NCI-H2029 (cell line): ENCODE measurements around the gene GOLGA2.

Source experiments
- DNase-seq: peaks from one replicate; lab custom pipeline; 2025; lab: John Stamatoyannopoulos, UW

The GOLGA2 gene

GRCh38 chr9:128257907-128258306, 17.9 kb downstream of the GOLGA2 start:
- no peak for DNase-seq

- no peak for DNase-seq
Observed at GRCh38 chr9:128257086-128257825, 18.6 kb downstream of the GOLGA2 start.

GRCh38 chr9:128254855-128255759, 20.7 kb downstream of the GOLGA2 start:
- DNase-seq, result peak; percentile 9

GRCh38 chr9:128254362-128254761, 21.4 kb downstream of the GOLGA2 start:
- DNase-seq, result no peak

- DNase-seq, result no peak
Observed at GRCh38 chr9:128253991-128254346, 21.8 kb downstream of the GOLGA2 start.

- no peak for DNase-seq
Observed at GRCh38 chr9:128253140-128253990, 22.4 kb downstream of the GOLGA2 start.

GRCh38 chr9:128252317-128253139, 23.3 kb downstream of the GOLGA2 start:
- DNase-seq, result no peak

- no peak for DNase-seq
Observed at GRCh38 chr9:128251732-128252100, 24.1 kb downstream of the GOLGA2 start.

- no peak for DNase-seq
Observed at GRCh38 chr9:128250839-128251731, 24.7 kb downstream of the GOLGA2 start.

- peak; percentile 75 for DNase-seq
Observed at GRCh38 chr9:128249908-128250838, 25.6 kb downstream of the GOLGA2 start.

- DNase-seq, result no peak
Observed at GRCh38 chr9:128249558-128249907, 26.3 kb downstream of the GOLGA2 start.

- DNase-seq, result no peak
Observed at GRCh38 chr9:128247226-128247803, 28.5 kb downstream of the GOLGA2 start.

GRCh38 chr9:128246471-128246870, 29.3 kb downstream of the GOLGA2 start:
- DNase-seq, result no peak

GRCh38 chr9:128245421-128246151, 30.2 kb downstream of the GOLGA2 start:
- DNase-seq, result no peak

GRCh38 chr9:128244837-128245231, 31.0 kb downstream of the GOLGA2 start:
- DNase-seq, result no peak

- DNase-seq, result no peak
Observed at GRCh38 chr9:128244091-128244836, 31.5 kb downstream of the GOLGA2 start.

- DNase-seq, result no peak
Observed at GRCh38 chr9:128243215-128244018, 32.4 kb downstream of the GOLGA2 start.
